GM23338 (cell line): Measurements from ENCODE around the gene NUP205. TPM values are rescaled to one million over a fixed set of nuclear protein-coding genes. Genes with fewer than 3 reads are reported as not detected.

ENCODE experiments used
- ATAC-seq: fragments of 200-7000 bp; cut with Tn5 transposase; 3 replicates; pipeline ENCODE4 v1.9.1; 2020
- DNase-seq: peaks from one replicate; pipeline ENCODE4 v3.0.0-alpha.2; 2015; ENCODE audit warnings: low spot score
- H2AFZ ChIP-seq: fragments of 200-600 bp; sonication (generic); 2 replicates; pipeline ENCODE4 v1.8.0; 2016; ENCODE audit warnings: antibody characterized with exemption, mild to moderate bottlenecking, moderate library complexity
- H3F3A ChIP-seq: fragments of 200-600 bp; sonication (generic); replicated peaks from 2 replicates; pipeline ENCODE4 v1.8.0; 2017; ENCODE audit warnings: antibody characterized with exemption, mixed run types, low read depth
- H3K27ac ChIP-seq: fragments of 200-600 bp; sonication (generic); 2 replicates; pipeline ENCODE4 v1.6.1; 2016; ENCODE audit warnings: low read depth
- H3K27me3 ChIP-seq: fragments of 200-600 bp; sonication (generic); 2 replicates; pipeline ENCODE4 v1.8.0; 2016; ENCODE audit warnings: mild to moderate bottlenecking, mixed run types, moderate library complexity; ENCODE audit not compliant: insufficient read depth
- H3K36me3 ChIP-seq: fragments of 200-600 bp; sonication (generic); 2 replicates; pipeline ENCODE4 v1.8.0; 2016; ENCODE audit warnings: mild to moderate bottlenecking; ENCODE audit not compliant: insufficient read depth
- H3K4me1 ChIP-seq: fragments of 200-600 bp; sonication (generic); 2 replicates; pipeline ENCODE4 v1.8.0; 2016; ENCODE audit warnings: mild to moderate bottlenecking, moderate library complexity; ENCODE audit not compliant: insufficient read depth
- H3K4me2 ChIP-seq: fragments of 200-600 bp; sonication (generic); 2 replicates; pipeline ENCODE4 v1.7.1; 2017; ENCODE audit warnings: mixed run types
- H3K4me3 ChIP-seq: fragments of 200-600 bp; sonication (generic); 2 replicates; pipeline ENCODE4 v1.6.1; 2016; ENCODE audit warnings: mixed run types
- H3K79me2 ChIP-seq: fragments of 200-600 bp; sonication (generic); replicated peaks from 2 replicates; pipeline ENCODE4 v1.8.0; 2017; ENCODE audit warnings: mild to moderate bottlenecking; ENCODE audit not compliant: insufficient read depth
- H3K9me2 ChIP-seq: fragments of 200-600 bp; sonication (generic); 2 replicates; pipeline ENCODE4 v1.8.0; 2017; ENCODE audit not compliant: insufficient read depth
- H4K20me1 ChIP-seq: fragments of 200-600 bp; sonication (generic); replicated peaks from 2 replicates; pipeline ENCODE4 v1.8.0; 2017; ENCODE audit warnings: mild to moderate bottlenecking; ENCODE audit not compliant: insufficient read depth
- H3K27ac Mint-ChIP-seq: 2 replicates; pipeline ENCODE4 v1.8.0; 2020; ENCODE audit warnings: inconsistent platforms, mild to moderate bottlenecking, moderate library complexity, mixed read lengths
- H3K27me3 Mint-ChIP-seq: 3 replicates; pipeline ENCODE4 v1.8.0; 2022; ENCODE audit warnings: low read depth, mild to moderate bottlenecking, moderate library complexity, mixed read lengths, inconsistent platforms; ENCODE audit not compliant: insufficient read depth, poor library complexity
- H3K36me3 Mint-ChIP-seq: 3 replicates; pipeline ENCODE4 v1.8.0; 2021; ENCODE audit warnings: low read depth, mild to moderate bottlenecking, inconsistent platforms, moderate library complexity, mixed read lengths
- H3K4me1 Mint-ChIP-seq: 3 replicates; pipeline ENCODE4 v1.8.0; 2020; ENCODE audit warnings: mild to moderate bottlenecking, inconsistent platforms, mixed read lengths
- H3K4me3 Mint-ChIP-seq: 3 replicates; pipeline ENCODE4 v1.8.0; 2021; ENCODE audit warnings: moderate library complexity, mild to moderate bottlenecking, inconsistent platforms, mixed read lengths
- H3K9me3 Mint-ChIP-seq: 3 replicates; pipeline ENCODE4 v1.8.0; 2020; ENCODE audit warnings: moderate library complexity, mild to moderate bottlenecking, inconsistent platforms, mixed read lengths
- CREB1 ChIP-seq: fragments of 250-450 bp; sonication (Bioruptor Pico); IDR thresholded peaks from 2 replicates; pipeline ENCODE4 v1.5.0; 2020; ENCODE audit warnings: low read depth, mild to moderate bottlenecking, moderate library complexity
- CTCF ChIP-seq, 2 experiments: fragments of 200-600 bp in 1 of 2; sonication (generic) in 1 of 2; conservative IDR thresholded peaks; 2 replicates each; pipeline versions ENCODE4 v1.5.1 to v1.6.1; 2016 to 2017; ENCODE audit warnings: antibody characterized with exemption in 2 of 2, low read depth in 2 of 2, mild to moderate bottlenecking in 2 of 2, moderate library complexity in 1 of 2
- ETS1 ChIP-seq: IDR thresholded peaks from 2 replicates; pipeline ENCODE4 v1.6.1; 2016; ENCODE audit warnings: antibody characterized with exemption
- EZH2 ChIP-seq: fragments of 200-600 bp; sonication (generic); IDR thresholded peaks from one replicate; pipeline ENCODE4 v1.8.0; 2017; ENCODE audit warnings: antibody characterized with exemption, mild to moderate bottlenecking, low read depth; ENCODE audit not compliant: unreplicated experiment
- EZH2phosphoT487 ChIP-seq: fragments of 200-600 bp; sonication (generic); IDR thresholded peaks from one replicate; pipeline ENCODE4 v1.8.1; 2018; ENCODE audit warnings: antibody characterized with exemption; ENCODE audit not compliant: unreplicated experiment
- JUNB ChIP-seq: IDR thresholded peaks from one replicate; pipeline ENCODE4 v1.6.1; 2016; ENCODE audit warnings: antibody characterized with exemption; ENCODE audit not compliant: unreplicated experiment
- NANOG ChIP-seq: IDR thresholded peaks from 2 replicates; pipeline ENCODE4 v1.6.1; 2016; ENCODE audit warnings: antibody characterized with exemption, borderline replicate concordance
- POLR2AphosphoS5 ChIP-seq: IDR thresholded peaks from 2 replicates; pipeline ENCODE4 v1.6.1; 2016; ENCODE audit warnings: antibody characterized with exemption, low read depth
- REST ChIP-seq: IDR thresholded peaks from one replicate; pipeline ENCODE4 v1.6.1; 2018; ENCODE audit warnings: antibody characterized with exemption; ENCODE audit not compliant: unreplicated experiment
- STAT1 ChIP-seq: IDR thresholded peaks from one replicate; pipeline ENCODE4 v1.6.1; 2016; ENCODE audit warnings: antibody characterized with exemption; ENCODE audit not compliant: unreplicated experiment
- ZNF114 ChIP-seq: fragments of 250-450 bp; sonication (Bioruptor Pico); IDR thresholded peaks from 2 replicates; pipeline ENCODE4 v1.5.0; 2020; ENCODE audit warnings: mild to moderate bottlenecking, moderate library complexity
- ZNF331 ChIP-seq: fragments of 250-450 bp; sonication (Bioruptor Pico); IDR thresholded peaks from 2 replicates; pipeline ENCODE4 v1.5.0; 2020; ENCODE audit warnings: low read depth, mild to moderate bottlenecking, moderate library complexity
- ZNF462 ChIP-seq: fragments of 250-450 bp; sonication (Bioruptor Pico); IDR thresholded peaks from 2 replicates; pipeline ENCODE4 v1.5.0; 2020; ENCODE audit warnings: mild to moderate bottlenecking, moderate library complexity
- polyA plus RNA-seq: library from polyadenylated mRNA; unstranded; fragments of >200 nt; fragmentation: Nextera tagmentation; extraction: Ambion mirVana; gene quantifications from 2 replicates; pipeline ENCODE4 v1.2.1, GENCODE V29; 2016
- total RNA-seq: library from RNA; depleted of rRNA; stranded (reverse); fragments of >200 nt; shearing (Covaris generic); gene quantifications from 2 replicates; pipeline ENCODE4 v1.2.3, GENCODE V29; 2014

Gene NUP205
- total and polyA plus RNA-seq, 2 experiments from 2014 or later = 150 to 212 TPM

DNA sequence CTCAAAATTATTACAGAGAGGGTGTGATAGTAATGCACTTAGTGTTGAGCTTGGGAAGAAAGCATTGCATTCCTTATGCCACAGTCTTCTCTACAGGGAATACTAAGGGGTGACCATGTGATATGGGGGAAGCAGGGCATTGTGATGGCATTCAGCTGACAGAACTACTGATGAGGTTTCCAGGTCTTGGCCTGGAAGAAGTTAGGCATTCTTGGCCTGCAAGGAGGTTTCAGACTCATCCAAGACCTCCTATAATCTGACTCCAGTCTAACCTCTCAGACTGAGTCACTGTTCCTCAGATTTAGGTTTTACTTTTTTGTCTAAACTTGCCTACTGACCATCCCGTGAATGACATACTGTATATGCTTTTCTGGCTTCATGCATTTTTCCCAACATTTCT lies 112.5 kb downstream of the NUP205 start:
- peaks cover 4% of the 10 kb centered on the region for H3K27me3 Mint-ChIP-seq
- H3K9me3 Mint-ChIP-seq = no peaks in the 10 kb centered on the region; the same call in 2 of the 3 replicates
- H3F3A ChIP-seq = no peaks in the 10 kb centered on the region
- peaks cover 6% of the 10 kb centered on the region for H3K4me1 Mint-ChIP-seq
- no peak overlapping the region for H3K4me3 ChIP-seq
- H4K20me1 ChIP-seq = 0 out of 2 replicates have a peak, but pooled peaks cover 5% of the 10 kb centered on the region
- no peak for DNase-seq
- no peak overlapping the region for H3K4me3 Mint-ChIP-seq
- no peaks in the 10 kb centered on the region for H3K36me3 ChIP-seq
- no peak overlapping the region for H2AFZ ChIP-seq
- no peaks in the 10 kb centered on the region for H3K4me1 ChIP-seq
- H3K79me2 ChIP-seq = peaks cover 91% of the 10 kb centered on the region
- H3K4me2 ChIP-seq = no peak overlapping the region
- no peak overlapping the region for H3K27ac ChIP-seq
- peaks cover 35% of the 10 kb centered on the region for H3K36me3 Mint-ChIP-seq
- H3K9me2 ChIP-seq = no peaks in the 10 kb centered on the region
- ATAC-seq = no peak
- TF ChIP-seq EZH2phosphoT487 = no peak
- TF ChIP-seq EZH2 = no peak
- no peak for TF ChIP-seq CTCF (conservative IDR thresholded peaks at IDR 0.05; ENCODE audit: low read depth in 2 of 2)
- TF ChIP-seq ZNF114 (CRISPR knock-in tag) = no peak
- TF ChIP-seq POLR2AphosphoS5 = no peak
- TF ChIP-seq STAT1 = no peak
- TF ChIP-seq CREB1 (CRISPR knock-in tag) = no peak
- no peak for TF ChIP-seq REST
- TF ChIP-seq ETS1 = no peak
- TF ChIP-seq NANOG = no peak
- TF ChIP-seq ZNF462 (CRISPR knock-in tag) = no peak
- TF ChIP-seq ZNF331 (CRISPR knock-in tag) = no peak
- TF ChIP-seq JUNB = no peak
- no peak overlapping the region for H3K27ac Mint-ChIP-seq
- H3K27me3 ChIP-seq = no peaks in the 10 kb centered on the region
